Erythroblast (primary cell): ENCODE results near the gene CUL4B.
A peak's percentile ranks its signal among the peaks of the same experiment; 100 is the strongest.

ENCODE experiments used
- DNase-seq, 2 experiments: peaks; one replicate each; lab custom pipeline; 2025; lab: John Stamatoyannopoulos, UW
- GATA1 ChIP-seq: IDR thresholded peaks from 2 replicates; pipeline ENCODE4 v1.6.1; 2011; ENCODE audit warnings: low read depth, mild to moderate bottlenecking, control low read depth, low read length, moderate library complexity
- POLR2A ChIP-seq: IDR thresholded peaks from 2 replicates; pipeline ENCODE4 v1.6.1; 2011; ENCODE audit warnings: mild to moderate bottlenecking, low read length

CUL4B gene

DNA sequence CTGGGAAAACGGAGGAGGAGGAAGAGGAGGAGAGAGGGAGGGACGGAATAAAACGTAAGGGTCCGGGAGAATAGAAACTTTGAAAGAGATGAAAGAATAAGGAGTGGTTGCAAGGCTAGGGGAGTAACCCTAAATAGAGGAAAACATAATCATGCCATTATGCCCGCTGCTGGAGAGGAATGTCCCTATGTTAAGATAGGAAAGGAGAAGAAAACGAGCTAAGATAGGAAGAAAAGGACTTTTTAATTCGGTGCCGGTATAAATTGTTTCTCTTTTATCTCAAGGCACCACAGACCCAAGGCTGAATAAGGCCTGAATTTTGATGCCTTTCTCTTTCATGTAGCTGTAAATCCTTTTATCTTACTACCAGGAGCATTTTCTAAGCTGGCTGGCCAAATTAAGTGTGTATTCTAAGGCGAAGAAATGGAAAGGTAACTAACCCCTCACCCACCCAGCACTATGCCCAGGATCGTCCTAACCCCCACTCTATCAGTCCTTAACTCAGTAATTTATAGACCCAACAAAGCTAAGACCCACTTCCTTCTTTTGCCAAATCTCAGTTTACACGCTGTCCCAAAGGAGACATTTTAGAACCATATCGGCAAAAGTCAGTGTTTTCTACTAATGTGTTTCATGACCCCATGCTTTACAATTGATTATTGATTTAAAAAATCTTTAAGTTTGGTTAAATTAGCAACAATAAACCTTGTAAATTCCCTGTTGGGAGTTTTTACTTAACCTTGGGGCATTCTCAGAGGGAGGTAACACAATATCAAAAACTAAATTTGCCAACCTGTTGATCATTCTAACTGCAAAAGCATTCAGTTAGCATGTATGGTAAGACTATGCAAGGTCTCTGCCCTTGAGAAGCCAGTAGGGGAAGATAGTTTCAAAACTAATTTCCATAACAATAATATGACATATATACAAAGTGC is 1.1 kb upstream of the CUL4B start:
- DNase-seq = peak in 1 of 2 experiments; percentile 26
- TF ChIP-seq POLR2A (peak; percentile 49), GATA1 (no peak)

DNA sequence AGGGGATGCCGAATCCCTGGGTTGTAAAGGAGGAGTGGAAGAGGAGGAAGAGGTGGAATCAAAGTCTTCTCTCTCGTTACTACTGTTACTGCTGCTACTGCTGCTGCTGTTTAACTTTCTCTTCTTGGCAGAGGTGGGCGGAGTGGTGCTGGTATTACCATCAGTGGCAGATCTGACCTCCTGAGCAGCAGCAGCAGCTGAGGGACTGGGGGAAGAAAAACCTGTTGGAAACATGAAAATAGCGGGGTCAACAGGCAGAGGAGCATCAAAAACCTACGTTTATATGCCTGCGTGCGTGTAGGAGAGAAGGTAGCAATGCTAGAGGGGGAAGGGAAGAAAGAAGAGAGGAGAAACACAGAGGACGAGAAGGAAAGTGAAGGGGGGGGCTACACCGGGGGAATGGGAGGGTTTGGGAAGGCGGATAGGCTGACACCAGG is 339 bp downstream of the CUL4B start:
- no peak for TF ChIP-seq GATA1
- peak; percentile 52 for TF ChIP-seq POLR2A
- peak; percentile 62 to 72 for DNase-seq

DNA sequence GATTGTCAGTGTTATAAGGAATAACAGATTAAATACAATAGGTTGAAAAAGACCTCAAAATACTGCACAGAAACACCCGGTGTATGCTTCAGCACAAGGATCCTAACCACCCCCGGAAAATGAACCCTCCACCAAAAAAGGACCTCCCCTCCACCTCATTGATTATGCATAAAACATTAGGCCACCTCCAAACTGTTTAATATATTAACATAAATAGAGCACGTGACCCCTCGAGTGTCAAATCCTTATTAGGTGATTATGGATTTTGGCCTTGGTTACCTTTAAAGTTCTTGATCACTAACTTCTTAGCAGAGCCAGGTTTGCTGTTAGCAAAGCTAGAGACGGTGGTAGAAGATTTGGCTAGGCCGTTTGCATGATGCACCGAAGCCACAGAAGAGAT is 958 bp downstream of the CUL4B start:
- peak in 1 of 2 experiments; percentile 22 for DNase-seq
- TF ChIP-seq POLR2A = no peak

DNA sequence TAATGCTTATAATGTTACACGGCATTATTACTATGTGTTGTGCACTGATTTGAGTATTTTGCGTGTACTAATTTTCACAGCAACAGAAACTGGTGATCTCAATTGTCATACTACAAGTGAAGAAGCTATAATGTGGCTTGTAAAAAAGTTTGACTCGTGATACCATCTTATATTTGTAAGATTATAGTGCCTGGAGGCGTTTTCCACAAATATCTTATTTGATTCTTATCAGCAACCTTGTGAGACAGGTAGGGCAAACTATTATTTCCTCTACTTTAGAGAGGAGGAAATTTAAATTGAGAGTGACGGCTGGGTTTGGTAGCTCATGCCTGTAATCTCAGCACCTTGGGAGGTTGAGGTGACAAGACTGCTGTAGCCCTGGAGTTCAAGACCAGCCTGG is 4.5 kb downstream of the CUL4B start:
- DNase-seq = no peak
- TF ChIP-seq POLR2A (no peak), GATA1 (no peak)

DNA sequence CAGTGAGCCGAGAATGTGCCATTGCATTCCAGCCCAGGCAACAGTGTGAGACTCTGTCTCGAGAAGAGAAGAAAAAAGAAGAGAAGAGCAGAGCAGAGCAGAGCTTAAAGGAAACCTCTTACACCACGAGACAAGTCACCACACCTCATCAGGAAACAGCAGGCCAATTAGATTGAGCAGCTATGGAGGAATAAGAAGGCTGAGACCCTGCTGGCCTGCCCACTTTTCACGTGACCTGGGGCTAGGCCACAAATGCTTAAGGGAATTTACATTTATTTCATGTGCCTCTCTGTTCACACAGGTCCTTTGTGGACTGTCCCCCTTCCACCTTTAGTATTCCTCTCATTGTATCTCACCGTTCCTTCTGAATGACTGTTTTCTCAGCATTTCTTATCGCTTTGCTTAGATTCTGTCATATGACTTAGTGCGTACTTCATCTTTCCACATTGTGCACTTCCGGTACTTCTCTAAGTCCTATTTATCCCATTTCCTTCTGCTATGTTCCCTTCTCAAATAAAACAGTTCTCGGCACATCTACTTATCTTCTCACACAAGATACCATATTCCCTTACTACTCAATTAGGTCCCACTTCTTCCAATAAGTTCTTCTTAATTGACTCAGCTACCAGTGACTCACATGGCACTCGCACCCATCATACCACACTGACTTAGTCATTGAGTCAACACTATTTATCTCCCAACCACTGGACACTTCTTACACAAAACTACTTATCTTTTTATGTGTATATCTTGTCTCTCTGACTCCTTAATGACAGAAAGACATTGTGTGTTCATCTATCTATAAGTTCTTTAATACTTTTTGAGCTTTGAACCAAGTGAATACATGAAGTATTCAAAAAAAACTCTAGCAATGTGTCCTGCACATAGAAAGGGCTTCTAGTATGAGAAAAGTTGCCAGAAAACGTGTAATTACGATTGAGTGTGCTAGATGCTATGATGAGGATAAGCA is 11.0 kb downstream of the CUL4B start:
- peak; percentile 27 to 58 for DNase-seq
- TF ChIP-seq POLR2A = no peak
- TF ChIP-seq GATA1 = no peak

DNA sequence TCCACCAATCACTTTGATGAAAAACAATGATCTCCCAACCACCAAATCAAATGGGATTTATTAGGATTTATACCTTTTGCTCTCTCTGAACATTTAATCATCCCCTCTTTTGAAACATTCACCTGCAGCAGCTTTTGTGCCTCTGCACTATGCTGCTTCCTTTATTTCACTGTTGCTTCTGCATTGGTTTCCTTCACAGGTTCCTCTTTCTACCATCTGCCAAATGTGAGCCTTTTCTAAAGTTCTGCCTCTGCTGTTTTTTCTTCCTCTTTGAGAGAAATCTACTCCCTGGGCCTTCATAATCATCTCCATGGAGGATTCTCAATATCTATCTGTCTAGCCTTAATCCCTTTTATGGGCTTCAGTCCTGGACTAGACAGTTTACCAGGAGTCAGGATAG is 24.7 kb downstream of the CUL4B start:
- TF ChIP-seq GATA1 = no peak
- no peak for TF ChIP-seq POLR2A
- DNase-seq = no peak

DNA sequence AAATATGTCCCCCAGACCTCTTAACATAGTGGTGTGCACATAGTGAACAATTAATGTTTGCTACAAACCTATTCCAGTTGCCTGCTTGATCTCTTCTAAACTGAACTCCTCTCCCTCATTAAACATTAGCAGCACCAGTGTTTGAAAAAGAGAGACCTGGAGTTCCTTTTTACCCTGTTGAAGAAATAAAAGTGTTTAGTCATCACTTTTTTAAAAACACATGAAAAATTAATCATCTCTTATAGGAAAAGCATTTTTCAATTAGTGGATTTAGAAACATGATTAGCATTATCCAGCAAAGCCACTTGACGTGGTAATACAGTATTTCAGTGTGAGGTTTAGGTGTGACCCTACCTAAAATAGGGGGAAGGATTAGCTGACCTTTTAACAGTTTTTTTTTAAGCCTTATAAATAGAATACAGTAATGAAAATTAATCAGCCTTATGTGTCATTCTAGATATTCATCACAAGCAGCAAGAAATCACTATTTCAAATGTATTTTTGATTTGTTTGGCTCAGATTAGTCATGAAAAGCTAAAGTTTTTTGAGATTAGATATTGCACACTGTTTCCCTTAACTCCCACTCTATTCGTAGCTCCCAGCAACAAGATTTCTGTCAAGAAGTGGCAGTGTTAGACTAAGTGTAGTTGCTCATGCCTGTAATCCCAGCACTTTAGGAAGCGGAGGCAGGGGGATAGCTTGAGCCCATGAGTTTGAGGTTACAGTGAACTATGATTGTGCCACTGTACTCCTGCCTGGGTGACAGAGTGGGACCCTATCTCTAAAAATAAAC is 26.2 kb downstream of the CUL4B start:
- no peak for DNase-seq
- TF ChIP-seq POLR2A (no peak), GATA1 (no peak)

DNA sequence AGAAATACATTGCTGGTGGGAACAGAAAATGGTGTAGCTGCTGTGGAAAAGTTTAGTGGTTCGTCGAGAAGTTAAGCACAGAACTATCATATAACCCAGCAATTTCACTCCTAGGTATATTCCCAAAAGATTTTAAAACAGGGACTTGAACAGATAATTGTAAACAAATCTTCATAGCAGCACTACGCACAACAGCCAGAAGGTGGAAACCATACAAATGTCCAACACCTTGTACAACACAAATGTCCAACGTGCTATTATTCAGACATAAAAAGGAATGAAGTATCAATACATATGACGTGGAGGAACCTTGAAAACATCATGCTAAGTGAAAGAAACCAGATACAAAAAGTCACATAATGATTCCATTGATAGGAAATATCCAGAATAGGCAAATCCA is 37.9 kb downstream of the CUL4B start:
- DNase-seq = peak in 1 of 2 experiments; percentile 0
- TF ChIP-seq GATA1 (no peak), POLR2A (no peak)

DNA sequence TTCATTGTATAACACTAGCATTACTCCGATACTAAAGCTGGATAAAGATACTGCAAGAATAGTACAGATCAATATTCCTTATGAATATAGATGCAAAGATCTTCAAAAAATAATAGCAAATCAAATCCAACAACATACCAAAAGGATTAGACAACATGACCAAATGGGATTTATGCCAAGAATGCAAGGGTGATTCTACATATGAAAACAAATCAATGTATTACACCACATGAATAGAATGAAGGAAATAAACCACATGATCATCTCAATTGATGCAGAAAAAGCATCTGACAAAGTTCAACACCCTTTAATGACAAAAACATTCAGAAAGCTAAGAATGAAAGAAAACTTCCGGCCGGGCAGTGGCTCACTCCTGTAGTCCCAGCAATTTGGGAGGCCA is 42.8 kb downstream of the CUL4B start:
- TF ChIP-seq GATA1 (no peak), POLR2A (no peak)
- DNase-seq = no peak

DNA sequence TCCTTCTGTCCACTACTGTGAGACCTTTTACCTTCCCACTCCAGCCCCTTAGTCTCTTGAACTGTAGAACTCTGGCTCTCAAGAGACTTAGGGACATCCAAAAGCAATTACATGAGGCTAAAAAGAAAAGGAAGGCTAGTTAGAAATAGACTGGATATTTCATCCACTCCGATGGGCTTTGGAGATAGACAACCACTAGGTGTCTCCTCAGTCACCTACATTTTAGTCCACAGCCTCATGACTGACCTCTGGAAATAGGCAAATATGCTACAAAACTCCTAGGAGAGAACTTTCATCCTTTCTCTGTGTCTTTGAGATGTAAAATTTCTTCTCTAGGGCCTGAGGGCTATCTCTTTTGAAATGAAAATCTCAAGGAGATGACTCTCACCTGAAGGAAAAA is 46.5 kb downstream of the CUL4B start:
- TF ChIP-seq GATA1 (no peak), POLR2A (no peak)
- DNase-seq = peak; percentile 4 to 19

DNA sequence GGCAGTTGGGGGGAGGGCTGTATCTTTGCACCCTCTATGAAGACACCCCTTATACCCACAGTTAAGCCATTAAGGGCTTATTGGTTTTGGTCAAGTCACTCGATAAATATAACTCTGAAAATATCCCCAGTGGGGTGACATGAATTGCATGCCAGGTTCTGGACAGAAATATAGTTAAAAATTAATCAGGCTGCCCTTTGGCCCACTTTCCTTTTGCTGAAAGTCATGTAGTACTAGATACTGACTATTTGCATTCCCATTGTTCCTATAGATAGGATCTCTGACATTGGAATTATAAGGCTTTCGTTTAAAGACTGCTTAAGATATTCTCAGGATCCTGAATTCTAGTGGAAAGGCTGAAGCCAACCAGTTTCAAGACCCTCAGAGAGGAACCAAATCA is 48.1 kb downstream of the CUL4B start:
- no peak for DNase-seq
- TF ChIP-seq GATA1 (no peak), POLR2A (no peak)

DNA sequence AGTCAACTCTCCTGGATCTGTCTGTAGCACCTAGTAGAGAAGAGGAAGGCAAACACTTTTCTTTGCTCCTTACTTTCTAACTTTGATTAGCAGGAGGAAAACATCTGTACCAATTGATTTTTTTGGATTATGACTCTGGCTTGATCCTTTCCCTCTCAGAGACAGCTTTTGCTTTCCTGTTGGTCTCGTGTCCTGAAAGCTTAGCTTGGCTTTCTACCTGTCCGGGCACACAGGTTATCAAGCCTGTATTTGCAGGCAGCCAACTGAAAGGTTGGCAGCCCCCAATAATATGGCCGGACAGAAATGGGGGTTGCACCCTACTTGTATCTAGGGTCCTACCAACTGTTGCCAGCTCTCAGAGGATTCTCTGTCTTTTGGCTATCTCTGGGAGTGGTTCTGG is 48.5 kb downstream of the CUL4B start:
- TF ChIP-seq POLR2A = no peak
- no peak for TF ChIP-seq GATA1
- no peak for DNase-seq

DNA sequence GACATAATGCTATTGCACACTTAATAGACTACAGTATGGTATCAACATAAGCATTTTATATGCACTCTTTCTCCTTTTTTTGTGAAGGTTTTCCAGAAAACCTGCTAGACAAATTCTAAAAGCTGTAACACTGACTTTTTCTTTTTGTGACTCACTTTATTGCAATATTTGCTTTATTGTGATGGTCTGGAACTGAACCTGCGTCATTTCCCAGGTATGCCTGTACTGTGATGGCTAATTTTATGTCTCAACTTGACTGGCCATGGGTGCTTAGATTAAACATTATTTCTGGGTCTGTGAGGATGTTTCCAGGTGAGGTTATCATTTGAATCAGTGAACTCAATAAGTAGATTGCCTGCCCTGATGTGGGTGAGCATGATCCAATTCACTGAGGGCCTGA is 56.2 kb downstream of the CUL4B start:
- no peak for DNase-seq
- TF ChIP-seq POLR2A (no peak), GATA1 (no peak)
